Naive thymus-derived CD4-positive, alpha-beta T cell (primary cell): ENCODE results near the gene GSTM2. TPM values are rescaled to one million over a fixed set of nuclear protein-coding genes. Genes with fewer than 3 reads are reported as not detected.
"Not testable (repeated sequence)": the region's sequence is repeated elsewhere in the genome, so short reads cannot be mapped to it uniquely, and the experiment has no call there.

ENCODE experiments used
- ATAC-seq: fragments of 150-1000 bp; cut with Tn5 transposase; 2 replicates; pipeline ENCODE4 v1.10.0; 2021; ENCODE audit warnings: mild to moderate bottlenecking, moderate library complexity
- CTCF ChIA-PET: fragments of 350-600 bp; sonication (Branson Sonifier 250); formaldehyde crosslinking; loops from one replicate; lab custom pipeline; 2021; ENCODE audit warnings: antibody characterized with exemption; lab: Charles Lee
- POLR2A ChIA-PET: fragments of 350-600 bp; sonication (Branson Sonifier 250); formaldehyde crosslinking; loops from one replicate; lab custom pipeline; 2021; ENCODE audit warnings: antibody characterized with exemption, inconsistent platforms; lab: Charles Lee
- DNase-seq, 9 donors: peaks; one replicate each; pipeline versions ENCODE4 v3.0.0 to v3.0.0-alpha.2; 2020 to 2022; ENCODE audit warnings: mixed read lengths in 1 of 9
- H3K27ac ChIP-seq: one replicate; pipeline ENCODE4 v1.7.0; 2013; ENCODE audit warnings: mild to moderate bottlenecking, low read depth, low read length, moderate library complexity
- H3K27me3 ChIP-seq, 2 donors: one replicate each; pipeline ENCODE4 v1.7.0; 2013; ENCODE audit warnings: low read length in 2 of 2, mild to moderate bottlenecking in 2 of 2, moderate library complexity in 2 of 2; ENCODE audit not compliant: control insufficient read depth in 2 of 2, insufficient read depth in 2 of 2
- H3K36me3 ChIP-seq, 3 experiments: 1 replicate in 2 of 3; 2 replicates in 1 of 3; pipeline ENCODE4 v1.7.0; 2013; ENCODE audit warnings: low read length in 3 of 3, mild to moderate bottlenecking in 3 of 3, moderate library complexity in 1 of 3; ENCODE audit not compliant: insufficient read depth in 3 of 3, control insufficient read depth in 2 of 3
- H3K4me1 ChIP-seq, 2 donors: one replicate each; pipeline ENCODE4 v1.7.0; 2013; ENCODE audit warnings: low read length in 2 of 2, mild to moderate bottlenecking in 2 of 2, moderate library complexity in 1 of 2; ENCODE audit not compliant: control insufficient read depth in 2 of 2, insufficient read depth in 2 of 2
- H3K4me3 ChIP-seq: 2 replicates; pipeline ENCODE4 v1.7.0; 2013; ENCODE audit warnings: mild to moderate bottlenecking, low read length
- H3K9me3 ChIP-seq, 3 experiments: 1 replicate in 2 of 3; 2 replicates in 1 of 3; pipeline ENCODE4 v1.7.0; 2013; ENCODE audit warnings: low read length in 3 of 3; ENCODE audit not compliant: control insufficient read depth in 2 of 3
- H3K27ac Mint-ChIP-seq, 9 donors: one replicate each; pipeline ENCODE4 v1.8.0; 2020 to 2022; ENCODE audit warnings: mixed read lengths in 9 of 9, mild to moderate bottlenecking in 8 of 9, moderate library complexity in 5 of 9, inconsistent platforms in 2 of 9
- H3K27me3 Mint-ChIP-seq, 5 donors: one replicate each; pipeline ENCODE4 v1.8.0; 2021 to 2022; ENCODE audit warnings: mixed read lengths in 5 of 5, mild to moderate bottlenecking in 1 of 5
- H3K36me3 Mint-ChIP-seq, 5 donors: one replicate each; pipeline ENCODE4 v1.8.0; 2020 to 2022; ENCODE audit warnings: mixed read lengths in 5 of 5, mild to moderate bottlenecking in 3 of 5, inconsistent platforms in 1 of 5
- H3K4me1 Mint-ChIP-seq, 7 donors: one replicate each; pipeline ENCODE4 v1.8.0; 2020 to 2022; ENCODE audit warnings: mixed read lengths in 7 of 7, mild to moderate bottlenecking in 3 of 7, inconsistent platforms in 1 of 7
- H3K4me3 Mint-ChIP-seq, 10 donors: one replicate each; pipeline ENCODE4 v1.8.0; 2020 to 2022; ENCODE audit warnings: mild to moderate bottlenecking in 10 of 10, mixed read lengths in 10 of 10, moderate library complexity in 6 of 10, inconsistent platforms in 2 of 10
- H3K9me3 Mint-ChIP-seq, 11 donors: one replicate each; pipeline ENCODE4 v1.8.0; 2020 to 2022; ENCODE audit warnings: mixed read lengths in 11 of 11, mild to moderate bottlenecking in 4 of 11, inconsistent platforms in 1 of 11, moderate library complexity in 1 of 11
- intact Hi-C, 2 donors: fragments of 100-400 bp; cut with micrococcal nuclease; formaldehyde crosslinking; loops; one replicate each; pipeline ENCODE4 v1.15.1; 2023
- polyA plus RNA-seq, 2 donors: library from polyadenylated mRNA; unstranded; fragments of 300-500 nt; fragmentation: Illumina TruSeq; gene quantifications; one replicate each; pipeline ENCODE4 v1.2.3, GENCODE V29; 2021
- total RNA-seq, 6 experiments: library from RNA in 5 of 6; stranded (reverse) in 5 of 6; gene quantifications; 1 replicate in 5 of 6; 2 replicates in 1 of 6; pipeline ENCODE4 v1.2.3 and lab custom pipeline; 2021 to 2026

GSTM2 gene
- total and polyA plus RNA-seq, 7 experiments from 2014 or later = 52.2 to 201 (median 72.2) TPM

GRCh38 chr1:109685890-109686289, 18.0 kb downstream of the GSTM2 start:
- H3K9me3 Mint-ChIP-seq, DNase-seq, H3K27me3 Mint-ChIP-seq, H3K4me3 ChIP-seq, H3K36me3 ChIP-seq, H3K4me3 Mint-ChIP-seq, H3K27ac Mint-ChIP-seq, POLR2A ChIA-PET, H3K4me1 ChIP-seq, H3K9me3 ChIP-seq, H3K27me3 ChIP-seq, CTCF ChIA-PET, ATAC-seq, H3K27ac ChIP-seq: not testable (repeated sequence)
- intact Hi-C loops = loop anchor here in 1 of 2 donors (2.0 to 5.0 kb wide), 5 partner anchors 17 to 349 kb away; partner anchors contain the start of genes GNAI3, GSTM2, GSTM3 and STRIP1
- Mint-ChIP-seq H3K36me3 (peaks cover 0 to 13% (median 10%) of the 10 kb centered on the region in 5 donors), H3K4me1 (peaks cover 0 to 27% (median 8%) of the 10 kb centered on the region in 7 donors)

DNA sequence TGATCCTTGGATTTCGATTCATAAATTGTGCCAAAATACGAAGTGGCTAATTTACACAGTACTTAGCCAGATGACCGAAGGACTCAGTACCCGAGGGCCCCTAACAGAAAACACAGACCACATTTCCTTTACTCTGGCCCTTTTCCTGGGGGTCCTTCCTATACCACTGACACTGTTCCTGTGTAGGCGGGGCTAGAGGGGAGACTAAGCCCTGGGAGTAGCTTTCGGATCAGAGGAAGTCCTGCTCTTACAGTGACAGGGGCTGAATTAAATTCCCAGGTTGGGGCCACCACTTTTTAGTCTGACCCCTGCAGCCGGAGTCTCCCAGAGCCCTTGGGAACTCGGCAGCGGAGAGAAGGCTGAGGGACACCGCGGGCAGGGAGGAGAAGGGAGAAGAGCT, 19.3 kb downstream of the GSTM2 start:
- Mint-ChIP-seq H3K27ac (peak overlapping the region in 6 of 9 donors; percentile 88 to 96 (median 94)), H3K4me3 (peak overlapping the region in 7 of 10 donors; percentile 81 to 99 (median 90)), H3K36me3 (peaks cover 0 to 16% (median 13%) of the 10 kb centered on the region in 5 donors), H3K4me1 (peaks cover 0 to 27% (median 8%) of the 10 kb centered on the region in 7 donors)
- H3K9me3 Mint-ChIP-seq, H3K36me3 ChIP-seq, H3K27me3 Mint-ChIP-seq, POLR2A ChIA-PET, H3K9me3 ChIP-seq, H3K27me3 ChIP-seq, CTCF ChIA-PET, H3K4me3 ChIP-seq, ATAC-seq, H3K4me1 ChIP-seq, DNase-seq: not testable (repeated sequence)
- H3K27ac ChIP-seq = peak overlapping the region; percentile 53
- intact Hi-C loops = loop anchor here in 1 of 2 donors (2.0 to 5.0 kb wide), 5 partner anchors 18 to 348 kb away; partner anchors contain the start of genes GNAI3, GSTM2, GSTM3 and STRIP1

DNA sequence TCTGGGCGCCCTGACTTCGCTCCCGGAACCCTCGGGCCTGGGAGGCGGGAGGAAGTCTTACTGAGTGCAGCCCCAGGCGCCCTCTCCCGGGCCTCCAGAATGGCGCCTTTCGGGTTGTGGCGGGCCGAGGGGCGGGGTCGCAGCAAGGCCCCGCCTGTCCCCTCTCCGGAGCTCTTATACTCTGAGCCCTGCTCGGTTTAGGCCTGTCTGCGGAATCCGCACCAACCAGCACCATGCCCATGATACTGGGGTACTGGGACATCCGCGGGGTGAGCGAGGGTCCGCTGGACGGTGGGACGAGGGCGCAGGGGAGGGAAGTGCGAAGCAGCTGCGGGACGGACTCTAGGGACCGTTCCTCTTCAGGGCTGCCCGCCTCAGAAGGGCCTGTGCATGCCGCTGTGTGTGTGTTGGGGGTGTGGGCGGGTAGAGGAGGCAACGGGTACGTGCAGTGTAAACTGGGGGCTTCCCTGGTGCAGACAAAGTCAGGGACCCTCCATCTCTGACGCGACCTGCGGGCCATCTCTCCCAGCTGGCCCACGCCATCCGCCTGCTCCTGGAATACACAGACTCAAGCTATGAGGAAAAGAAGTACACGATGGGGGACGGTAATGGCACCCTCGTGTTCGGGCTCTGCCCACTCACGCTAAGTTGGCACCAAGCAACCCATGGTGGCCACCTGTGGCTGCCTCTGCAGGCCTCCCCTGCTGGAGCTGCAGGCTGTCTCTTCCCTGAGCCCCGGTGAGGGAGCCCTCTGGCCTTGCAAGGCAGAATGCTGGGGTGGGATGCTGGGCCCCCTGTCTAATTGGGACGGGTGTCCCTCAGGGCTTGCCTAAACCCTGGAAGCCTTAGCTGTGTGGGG, 20.0 kb downstream of the GSTM2 start, which contains the start of gene GSTM1:
Gene GSTM1, plus strand, starts transcription at position 177 of the 859 bp plus-strand sequence. Its CDS starts 57 bp downstream, at position 234.
- Mint-ChIP-seq H3K27me3 (no peaks in the 10 kb centered on the region), H3K9me3 (peaks cover 0 to 6% (median 0%) of the 10 kb centered on the region in 11 donors), H3K4me3 (peak within 1 kb of the TSS in 7 of 10 donors; percentile 81 to 99 (median 90)), H3K27ac (peak within 1 kb of the TSS in 6 of 9 donors; percentile 88 to 96 (median 94)), H3K4me1 (peaks cover 0 to 27% (median 8%) of the 10 kb centered on the region in 7 donors), H3K36me3 (peaks cover 0 to 16% (median 13%) of the 10 kb centered on the region in 5 donors)
- Histone ChIP-seq H3K4me1 (no peaks in the 10 kb centered on the region), H3K4me3 (no peak within 1 kb of the TSS), H3K36me3 (no peaks in the 10 kb centered on the region), H3K9me3 (no peaks in the 10 kb centered on the region), H3K27ac (peak within 1 kb of the TSS; percentile 70), H3K27me3 (no peaks in the 10 kb centered on the region)
- ATAC-seq (no peak), DNase-seq (peak in 5 of 9 donors; percentile 74 to 89 (median 82))
- ChIA-PET CTCF (no interaction called here), POLR2A (no interaction called here)
- intact Hi-C loops = loop anchor here in 1 of 2 donors (2.0 to 5.0 kb wide), 6 partner anchors 19 to 347 kb away; partner anchors contain the start of genes GNAI3, GSTM2, GSTM3 and STRIP1

GRCh38 chr1:109689844-109690405, 22.1 kb downstream of the GSTM2 start:
- Histone ChIP-seq H3K4me3 (no peak overlapping the region), H3K9me3 (no peaks in the 10 kb centered on the region), H3K27ac (no peak overlapping the region), H3K36me3 (no peaks in the 10 kb centered on the region), H3K4me1 (no peaks in the 10 kb centered on the region), H3K27me3 (no peaks in the 10 kb centered on the region)
- H3K27me3 Mint-ChIP-seq = no peaks in the 10 kb centered on the region
- peaks cover 0 to 27% (median 8%) of the 10 kb centered on the region in 7 donors for H3K4me1 Mint-ChIP-seq
- peaks cover 0 to 3% (median 0%) of the 10 kb centered on the region in 11 donors for H3K9me3 Mint-ChIP-seq
- ChIA-PET CTCF (no interaction called here), POLR2A (no interaction called here)
- intact Hi-C loops = loop anchor here in 1 of 2 donors (2.0 to 5.0 kb wide), 2 partner anchors 83 to 143 kb away; partner anchors contain the start of gene GNAI3
- ATAC-seq (no peak), DNase-seq (no peak)
- H3K27ac Mint-ChIP-seq = peak overlapping the region in 3 of 9 donors; percentile 36 to 78 (median 64)
- peak overlapping the region in 5 of 10 donors; percentile 2 to 89 (median 51) for H3K4me3 Mint-ChIP-seq
- H3K36me3 Mint-ChIP-seq = peaks cover 0 to 16% (median 10%) of the 10 kb centered on the region in 5 donors

DNA sequence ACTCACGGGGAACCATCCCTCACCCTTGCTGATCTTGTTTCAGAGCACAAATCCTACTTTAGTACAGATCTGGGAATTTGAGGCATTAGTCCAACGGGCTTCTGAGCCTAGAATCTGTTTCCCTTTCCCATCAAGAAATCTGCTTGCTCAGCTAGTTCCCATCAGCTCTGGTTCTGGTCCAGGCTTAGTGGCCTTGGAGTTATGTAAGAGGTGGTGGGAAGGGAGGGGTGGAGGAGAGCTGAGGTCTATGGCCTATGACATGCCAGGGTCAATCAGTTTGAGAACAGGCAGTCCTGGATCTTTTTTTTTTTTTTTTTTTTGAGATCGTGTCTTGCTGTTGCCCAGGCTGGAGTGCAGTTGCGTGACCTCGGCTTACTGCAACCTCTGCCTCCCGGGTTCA, 23.9 kb downstream of the GSTM2 start:
- POLR2A ChIA-PET = no interaction called here
- H3K27me3 ChIP-seq = no peaks in the 10 kb centered on the region

GRCh38 chr1:109694400-109694799, 26.5 kb downstream of the GSTM2 start:
- H3K27ac Mint-ChIP-seq, H3K4me1 ChIP-seq, CTCF ChIA-PET, ATAC-seq, H3K36me3 ChIP-seq, H3K9me3 ChIP-seq, H3K4me3 Mint-ChIP-seq, H3K27me3 Mint-ChIP-seq, H3K9me3 Mint-ChIP-seq, POLR2A ChIA-PET, intact Hi-C loops, H3K27ac ChIP-seq, H3K4me3 ChIP-seq, H3K27me3 ChIP-seq, DNase-seq: not testable (repeated sequence)
- Mint-ChIP-seq H3K36me3 (peaks cover 0 to 16% (median 10%) of the 10 kb centered on the region in 5 donors), H3K4me1 (peaks cover 0 to 14% (median 0%) of the 10 kb centered on the region in 7 donors)

More for the DNA sequence above, 23.9 kb downstream of the GSTM2 start:
- ATAC-seq (no peak), DNase-seq (no peak)
- CTCF ChIA-PET = no interaction called here
- Histone ChIP-seq H3K36me3 (no peaks in the 10 kb centered on the region), H3K27ac (no peak overlapping the region), H3K4me1 (no peaks in the 10 kb centered on the region), H3K9me3 (no peaks in the 10 kb centered on the region), H3K4me3 (no peak overlapping the region)
- intact Hi-C loops = no loop called here
- Mint-ChIP-seq H3K4me1 (peaks cover 0 to 27% (median 8%) of the 10 kb centered on the region in 7 donors), H3K9me3 (no peaks in the 10 kb centered on the region), H3K4me3 (no peak overlapping the region), H3K27me3 (no peaks in the 10 kb centered on the region), H3K36me3 (peaks cover 0 to 15% (median 8%) of the 10 kb centered on the region in 5 donors), H3K27ac (no peak overlapping the region)
